Activated CD8-positive, alpha-beta memory T cell treated with anti-CD3 and anti-CD28 coated beads for 24 hours (primary cell): ENCODE data around the gene EPHA8.
A peak's percentile ranks its signal among the peaks of the same experiment; 100 is the strongest.

Experiments
- DNase-seq: peaks from one replicate; pipeline ENCODE4 v3.0.0-alpha.2; 2020

Gene EPHA8

GRCh38 chr1:22625262-22625925 is 62.1 kb downstream of the EPHA8 start:
- DNase-seq, result no peak

- DNase-seq, result no peak
Observed at GRCh38 chr1:22626237-22627157, 63.2 kb downstream of the EPHA8 start.

GRCh38 chr1:22627331-22627730 is 64.0 kb downstream of the EPHA8 start:
- DNase-seq, result no peak

GRCh38 chr1:22628698-22629444 is 65.6 kb downstream of the EPHA8 start:
- no peak for DNase-seq

GRCh38 chr1:22629886-22630285 is 66.6 kb downstream of the EPHA8 start:
- no peak for DNase-seq

GRCh38 chr1:22633697-22634463 is 70.6 kb downstream of the EPHA8 start:
- no peak for DNase-seq

GRCh38 chr1:22635436-22635835 is 72.1 kb downstream of the EPHA8 start:
- no peak for DNase-seq

- no peak for DNase-seq
Observed at GRCh38 chr1:22636353-22636752, 73.1 kb downstream of the EPHA8 start, which contains the start of gene C1QA. TSS of gene C1QA (plus strand) at chr1:22636628. CDS start at chr1:22637617, 989 bp downstream.

- DNase-seq, result no peak
Observed at GRCh38 chr1:22636927-22637326, 73.6 kb downstream of the EPHA8 start.

GRCh38 chr1:22637907-22638445 is 74.7 kb downstream of the EPHA8 start:
- no peak for DNase-seq

GRCh38 chr1:22638476-22639234 is 75.4 kb downstream of the EPHA8 start:
- DNase-seq, result no peak

GRCh38 chr1:22639286-22639685 is 76.0 kb downstream of the EPHA8 start:
- no peak for DNase-seq

- DNase-seq, result no peak
Observed at GRCh38 chr1:22641247-22641646, 78.0 kb downstream of the EPHA8 start.

GRCh38 chr1:22641906-22642636 is 78.8 kb downstream of the EPHA8 start:
- peak; percentile 86 for DNase-seq

GRCh38 chr1:22643381-22643780 is 80.1 kb downstream of the EPHA8 start, which contains the start of gene C1QC:
TSS of gene C1QC (plus strand) at chr1:22643633. CDS start at chr1:22644024, 391 bp downstream.
- DNase-seq, result no peak

- DNase-seq, result no peak
Observed at GRCh38 chr1:22643928-22644327, 80.6 kb downstream of the EPHA8 start.

- no peak for DNase-seq
Observed at GRCh38 chr1:22645931-22646330, 82.6 kb downstream of the EPHA8 start.

GRCh38 chr1:22646384-22646783 is 83.1 kb downstream of the EPHA8 start:
- no peak for DNase-seq

GRCh38 chr1:22650089-22650693 is 86.9 kb downstream of the EPHA8 start:
- DNase-seq, result no peak
